OCI-LY1 (cell line): ENCODE measurements around the gene NDFIP1.

Experiments
- CTCF ChIP-seq: fragments of 200-600 bp; sonication (generic), shearing (Covaris generic); IDR thresholded peaks from 2 replicates; pipeline ENCODE4 v1.5.1; 2017; ENCODE audit warnings: mild to moderate bottlenecking, antibody characterized with exemption, low read length, moderate library complexity, mixed read lengths
- EZH2 ChIP-seq: fragments of 200-600 bp; sonication (generic), shearing (Covaris generic); IDR thresholded peaks from 2 replicates; pipeline ENCODE4 v1.8.0; 2017; ENCODE audit warnings: borderline replicate concordance, mixed run types, mild to moderate bottlenecking, antibody characterized with exemption, low read length, moderate library complexity, mixed read lengths

GRCh38 chr5:142122121-142122520 lies 13.5 kb downstream of the NDFIP1 start:
- TF ChIP-seq CTCF = no peak
- no peak for TF ChIP-seq EZH2
